ENCODE data around the gene TPP2. TPM values are rescaled to one million over a fixed set of nuclear protein-coding genes. Genes with fewer than 3 reads are reported as not detected.

Gene TPP2
- total RNA-seq, 1 experiment from 2014 or later: 35.1 TPM

DNA sequence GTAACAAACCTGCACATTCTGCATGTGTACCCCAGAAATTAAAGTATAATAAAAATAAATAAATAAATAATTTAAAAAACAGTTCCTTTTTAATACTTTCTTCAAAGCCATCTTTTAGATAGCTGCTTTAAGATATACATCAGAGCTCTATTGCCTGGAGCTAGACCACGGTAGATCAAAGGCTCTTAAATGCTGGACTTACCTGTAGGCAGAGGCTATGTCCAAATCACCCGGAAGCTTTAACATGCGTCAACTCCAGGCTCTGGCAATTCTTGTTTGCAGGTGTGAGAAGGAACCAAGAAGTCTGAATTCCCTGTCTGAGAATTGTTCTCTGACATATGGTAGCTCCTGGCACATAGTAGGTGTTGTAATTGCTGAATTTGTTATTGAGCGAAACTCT lies 99.7 kb downstream of the TPP2 start:
- BruUV-seq (replicated peaks): no TSS peak
- 0 out of 2 replicates have a peak, but pooled peaks cover 4% of the 10 kb centered on the region for H3F3A ChIP-seq (ENCODE audit: insufficient read depth, low read depth)
- intact Hi-C loops (cut with micrococcal nuclease; ENCODE audit: unreplicated experiment): no loop called here
- TF ChIP-seq, protein P1, sequence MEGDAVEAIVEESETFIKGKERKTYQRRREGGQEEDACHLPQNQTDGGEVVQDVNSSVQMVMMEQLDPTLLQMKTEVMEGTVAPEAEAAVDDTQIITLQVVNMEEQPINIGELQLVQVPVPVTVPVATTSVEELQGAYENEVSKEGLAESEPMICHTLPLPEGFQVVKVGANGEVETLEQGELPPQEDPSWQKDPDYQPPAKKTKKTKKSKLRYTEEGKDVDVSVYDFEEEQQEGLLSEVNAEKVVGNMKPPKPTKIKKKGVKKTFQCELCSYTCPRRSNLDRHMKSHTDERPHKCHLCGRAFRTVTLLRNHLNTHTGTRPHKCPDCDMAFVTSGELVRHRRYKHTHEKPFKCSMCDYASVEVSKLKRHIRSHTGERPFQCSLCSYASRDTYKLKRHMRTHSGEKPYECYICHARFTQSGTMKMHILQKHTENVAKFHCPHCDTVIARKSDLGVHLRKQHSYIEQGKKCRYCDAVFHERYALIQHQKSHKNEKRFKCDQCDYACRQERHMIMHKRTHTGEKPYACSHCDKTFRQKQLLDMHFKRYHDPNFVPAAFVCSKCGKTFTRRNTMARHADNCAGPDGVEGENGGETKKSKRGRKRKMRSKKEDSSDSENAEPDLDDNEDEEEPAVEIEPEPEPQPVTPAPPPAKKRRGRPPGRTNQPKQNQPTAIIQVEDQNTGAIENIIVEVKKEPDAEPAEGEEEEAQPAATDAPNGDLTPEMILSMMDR (conservative IDR thresholded peaks at IDR 0.05): no peak
- TF ChIP-seq EZH2 (IDR thresholded peaks at IDR 0.05; ENCODE audit: low read depth): no peak
- no peaks in the 10 kb centered on the region for H3K9me3 ChIP-seq (ENCODE audit: insufficient read depth, low read depth)
- H3K27ac ChIP-seq: no peak overlapping the region
- H3K4me3 ChIP-seq: no peak overlapping the region
- H3K79me2 ChIP-seq (ENCODE audit: low read depth): no peaks in the 10 kb centered on the region
- CTCF ChIA-PET: no interaction called here
- no peaks in the 10 kb centered on the region for H3K36me3 ChIP-seq (ENCODE audit: low read depth)
- H3K4me1 ChIP-seq (replicated peaks; ENCODE audit: insufficient read depth): peaks cover 15% of the 10 kb centered on the region
- H4K20me1 ChIP-seq (ENCODE audit: insufficient read depth): no peaks in the 10 kb centered on the region
- POLR2A ChIA-PET (ENCODE audit: unreplicated experiment): no interaction called here
- H2AFZ ChIP-seq: no peak overlapping the region
- DNase-seq: no peak
- no peaks in the 10 kb centered on the region for H3K9me2 ChIP-seq (ENCODE audit: insufficient read depth)
- H3K27me3 ChIP-seq (ENCODE audit: insufficient read depth, low read depth): no peaks in the 10 kb centered on the region
- no peak overlapping the region for H3K4me2 ChIP-seq

DNA sequence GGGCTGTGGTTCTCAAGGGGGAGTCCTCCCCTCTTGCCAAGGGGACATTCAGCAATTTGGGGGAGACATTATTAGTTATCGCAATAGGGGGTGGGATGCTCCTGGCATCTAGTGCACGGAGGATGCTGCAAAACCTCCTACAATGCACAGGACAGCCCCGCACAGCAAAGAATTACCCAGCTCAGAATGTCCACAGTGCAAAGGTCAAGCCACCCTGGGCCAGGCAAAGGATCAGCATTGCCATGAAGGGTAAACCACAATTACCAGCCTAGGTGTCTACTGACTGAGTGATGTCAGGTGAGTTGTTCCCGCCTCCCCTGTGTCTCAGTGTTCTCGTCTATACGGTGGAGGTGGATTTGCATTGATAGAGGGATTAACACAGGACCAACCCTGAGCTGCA lies 100.5 kb downstream of the TPP2 start:
- Histone ChIP-seq H4K20me1 (ENCODE audit: insufficient read depth) (no peaks in the 10 kb centered on the region), H3K27ac (no peak overlapping the region), H3K36me3 (ENCODE audit: low read depth) (no peaks in the 10 kb centered on the region), H3K9me3 (ENCODE audit: insufficient read depth, low read depth) (no peaks in the 10 kb centered on the region), H3K4me2 (no peak overlapping the region), H3K9me2 (ENCODE audit: insufficient read depth) (no peaks in the 10 kb centered on the region), H2AFZ (no peak overlapping the region), H3K79me2 (ENCODE audit: low read depth) (no peaks in the 10 kb centered on the region), H3K4me3 (no peak overlapping the region), H3K27me3 (ENCODE audit: insufficient read depth, low read depth) (no peaks in the 10 kb centered on the region), H3K4me1 (replicated peaks; ENCODE audit: insufficient read depth) (peaks cover 15% of the 10 kb centered on the region), H3F3A (ENCODE audit: insufficient read depth, low read depth) (0 out of 2 replicates have a peak, but pooled peaks cover 4% of the 10 kb centered on the region)
- no TSS peak for BruUV-seq (replicated peaks)
- POLR2A ChIA-PET (ENCODE audit: unreplicated experiment): no interaction called here
- CTCF ChIA-PET: no interaction called here
- intact Hi-C loops (cut with micrococcal nuclease; ENCODE audit: unreplicated experiment): no loop called here
- TF ChIP-seq, protein P1 (conservative IDR thresholded peaks at IDR 0.05): no peak
- no peak for TF ChIP-seq EZH2 (IDR thresholded peaks at IDR 0.05; ENCODE audit: low read depth)
- DNase-seq: no peak

DNA sequence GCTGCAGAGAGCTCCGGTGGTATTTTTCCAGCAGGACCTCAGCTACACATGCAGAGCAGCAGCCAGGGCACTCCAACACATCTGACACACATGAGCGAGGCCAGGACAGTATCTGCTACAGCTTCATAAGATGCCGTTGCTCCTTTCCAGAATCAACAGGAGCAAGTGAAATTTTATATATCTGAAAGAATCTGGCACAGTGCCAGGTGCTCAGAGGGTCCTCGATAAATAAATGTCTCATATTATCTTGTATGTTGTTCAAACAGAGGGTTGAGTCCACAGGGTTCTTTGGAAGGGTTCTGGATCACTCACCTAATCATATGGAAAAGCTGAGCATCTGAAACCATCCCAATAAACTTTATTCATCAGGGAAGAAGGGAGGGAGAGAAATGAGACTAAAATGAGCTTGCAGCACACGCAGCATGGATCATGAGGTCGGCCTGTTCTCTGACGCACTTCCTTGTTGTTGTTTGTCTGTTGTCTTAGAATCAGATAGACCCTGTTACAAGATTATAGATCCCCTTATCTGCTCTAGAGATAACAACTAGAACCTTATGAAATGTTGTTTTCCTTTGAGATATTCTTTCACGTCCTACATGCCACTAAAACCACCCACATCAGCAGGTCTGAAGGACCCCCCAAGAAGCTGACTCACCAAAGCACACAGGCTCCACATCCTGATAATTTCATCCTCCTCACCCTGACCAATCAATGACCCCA lies 101.3 kb downstream of the TPP2 start:
- DNase-seq: no peak
- Histone ChIP-seq H3K4me1 (replicated peaks; ENCODE audit: insufficient read depth) (peaks cover 19% of the 10 kb centered on the region), H3K4me3 (no peak overlapping the region), H3K36me3 (ENCODE audit: low read depth) (no peaks in the 10 kb centered on the region), H2AFZ (no peak overlapping the region), H4K20me1 (ENCODE audit: insufficient read depth) (no peaks in the 10 kb centered on the region), H3K79me2 (ENCODE audit: low read depth) (no peaks in the 10 kb centered on the region), H3K27me3 (ENCODE audit: insufficient read depth, low read depth) (no peaks in the 10 kb centered on the region), H3K27ac (no peak overlapping the region), H3K9me2 (ENCODE audit: insufficient read depth) (no peaks in the 10 kb centered on the region), H3K9me3 (ENCODE audit: insufficient read depth, low read depth) (no peaks in the 10 kb centered on the region), H3K4me2 (no peak overlapping the region), H3F3A (ENCODE audit: insufficient read depth, low read depth) (peaks cover 10% of the 10 kb centered on the region; the same call in 1 of the 2 replicates)
- BruUV-seq (replicated peaks): no TSS peak
- POLR2A ChIA-PET (ENCODE audit: unreplicated experiment): no interaction called here
- TF ChIP-seq, protein P1 (conservative IDR thresholded peaks at IDR 0.05): no peak
- TF ChIP-seq EZH2 (IDR thresholded peaks at IDR 0.05; ENCODE audit: low read depth): no peak
- CTCF ChIA-PET: no interaction called here
- intact Hi-C loops (cut with micrococcal nuclease; ENCODE audit: unreplicated experiment): no loop called here
